ENCODE results near the gene ZNF511. TPM values are rescaled to one million over a fixed set of nuclear protein-coding genes. Genes with fewer than 3 reads are reported as not detected.

Gene ZNF511
- total and polyA plus RNA-seq, 5 experiments from 2014 or later, result 38.0 to 80.4 (median 75.9) TPM

DNA sequence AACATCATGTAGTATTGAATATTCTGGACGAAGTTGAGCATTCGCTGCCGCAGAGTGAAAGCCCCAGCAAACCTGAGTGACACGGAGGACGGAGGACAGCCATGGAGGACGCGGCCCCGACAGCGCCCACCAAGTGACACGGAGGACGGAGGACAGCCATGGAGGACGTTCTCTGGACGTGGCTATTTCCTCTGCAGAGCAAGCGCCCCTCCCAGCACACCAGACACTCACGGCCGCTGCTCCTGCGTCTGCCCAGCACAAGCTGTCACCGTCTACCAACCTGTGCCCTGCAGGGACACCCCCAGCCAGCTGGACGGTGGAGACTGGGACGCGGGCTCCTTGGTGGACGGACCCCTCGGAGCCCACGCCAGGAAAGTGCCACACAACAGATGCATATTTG lies 24.8 kb upstream of the ZNF511 start:
- no peaks in the 10 kb centered on the region for H3K9me3 Mint-ChIP-seq
- peak overlapping the region in 2 of 10 donors; percentile 29 to 47 for H3K27ac Mint-ChIP-seq
- POLR2A ChIA-PET, result no interaction called here
- ATAC-seq, result no peak
- no peak overlapping the region for H3K4me3 Mint-ChIP-seq
- no peaks in the 10 kb centered on the region for H3K27me3 Mint-ChIP-seq
- peaks cover 2 to 15% (median 8%) of the 10 kb centered on the region in 4 donors for H3K4me1 Mint-ChIP-seq
- no peak for DNase-seq
- H3K36me3 Mint-ChIP-seq, result peaks cover 13 to 64% (median 30%) of the 10 kb centered on the region in 3 donors

DNA sequence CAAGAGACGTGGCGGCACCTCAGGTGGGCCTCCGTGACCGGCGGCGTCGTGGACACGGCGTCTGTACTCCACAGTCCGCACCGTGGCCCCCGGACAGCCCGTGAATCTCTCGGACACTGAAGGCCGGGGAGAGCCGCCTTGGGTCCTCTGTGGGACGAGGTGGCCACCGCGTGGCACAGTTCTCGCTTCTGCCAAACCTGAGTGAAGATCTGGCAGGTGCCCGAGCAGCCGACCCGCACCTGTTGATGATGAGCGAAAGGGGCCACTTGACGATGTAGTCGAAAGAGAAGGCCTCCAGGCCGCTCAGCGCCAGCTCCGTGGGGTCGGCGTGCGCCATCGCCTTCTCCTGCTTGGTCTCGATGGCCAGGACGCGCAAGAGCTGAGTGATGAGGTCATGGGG lies 23.5 kb upstream of the ZNF511 start:
- Mint-ChIP-seq H3K4me1 (peaks cover 0 to 4% (median 2%) of the 10 kb centered on the region in 4 donors), H3K27me3 (no peaks in the 10 kb centered on the region), H3K9me3 (no peaks in the 10 kb centered on the region), H3K27ac (no peak overlapping the region), H3K36me3 (peaks cover 13 to 73% (median 32%) of the 10 kb centered on the region in 3 donors), H3K4me3 (no peak overlapping the region)
- POLR2A ChIA-PET, result no interaction called here
- DNase-seq, result no peak
- ATAC-seq, result no peak

- Mint-ChIP-seq H3K9me3 (no peaks in the 10 kb centered on the region), H3K27ac (peak overlapping the region in 2 of 10 donors; percentile 9 to 20), H3K4me3 (no peak overlapping the region), H3K27me3 (no peaks in the 10 kb centered on the region), H3K36me3 (peaks cover 13 to 79% (median 32%) of the 10 kb centered on the region in 3 donors), H3K4me1 (peaks cover 0 to 4% (median 1%) of the 10 kb centered on the region in 4 donors)
- ATAC-seq (no peak), DNase-seq (no peak)
- POLR2A ChIA-PET, result no interaction called here
Observed at GRCh38 chr10:133286366-133286765, 22.3 kb upstream of the ZNF511 start.

- peak overlapping the region in 1 of 10 donors; percentile 40 for H3K27ac Mint-ChIP-seq
- H3K4me1 Mint-ChIP-seq, result peaks cover 0 to 4% (median 0%) of the 10 kb centered on the region in 4 donors
- ATAC-seq (no peak), DNase-seq (no peak)
- H3K27me3 Mint-ChIP-seq, result no peaks in the 10 kb centered on the region
- H3K4me3 Mint-ChIP-seq, result no peak overlapping the region
- peaks cover 13 to 80% (median 30%) of the 10 kb centered on the region in 3 donors for H3K36me3 Mint-ChIP-seq
- POLR2A ChIA-PET, result no interaction called here
- no peaks in the 10 kb centered on the region for H3K9me3 Mint-ChIP-seq
Observed at GRCh38 chr10:133287832-133288500, 20.7 kb upstream of the ZNF511 start.

- H3K27ac Mint-ChIP-seq, result no peak overlapping the region
- ATAC-seq (no peak), DNase-seq (no peak)
- H3K9me3 Mint-ChIP-seq, result no peaks in the 10 kb centered on the region
- H3K4me3 Mint-ChIP-seq, result no peak overlapping the region
- peaks cover 13 to 76% (median 27%) of the 10 kb centered on the region in 3 donors for H3K36me3 Mint-ChIP-seq
- peaks cover 0 to 4% (median 0%) of the 10 kb centered on the region in 4 donors for H3K4me1 Mint-ChIP-seq
- POLR2A ChIA-PET, result no interaction called here
- H3K27me3 Mint-ChIP-seq, result no peaks in the 10 kb centered on the region
Observed at GRCh38 chr10:133289761-133290160, 19.0 kb upstream of the ZNF511 start.

DNA sequence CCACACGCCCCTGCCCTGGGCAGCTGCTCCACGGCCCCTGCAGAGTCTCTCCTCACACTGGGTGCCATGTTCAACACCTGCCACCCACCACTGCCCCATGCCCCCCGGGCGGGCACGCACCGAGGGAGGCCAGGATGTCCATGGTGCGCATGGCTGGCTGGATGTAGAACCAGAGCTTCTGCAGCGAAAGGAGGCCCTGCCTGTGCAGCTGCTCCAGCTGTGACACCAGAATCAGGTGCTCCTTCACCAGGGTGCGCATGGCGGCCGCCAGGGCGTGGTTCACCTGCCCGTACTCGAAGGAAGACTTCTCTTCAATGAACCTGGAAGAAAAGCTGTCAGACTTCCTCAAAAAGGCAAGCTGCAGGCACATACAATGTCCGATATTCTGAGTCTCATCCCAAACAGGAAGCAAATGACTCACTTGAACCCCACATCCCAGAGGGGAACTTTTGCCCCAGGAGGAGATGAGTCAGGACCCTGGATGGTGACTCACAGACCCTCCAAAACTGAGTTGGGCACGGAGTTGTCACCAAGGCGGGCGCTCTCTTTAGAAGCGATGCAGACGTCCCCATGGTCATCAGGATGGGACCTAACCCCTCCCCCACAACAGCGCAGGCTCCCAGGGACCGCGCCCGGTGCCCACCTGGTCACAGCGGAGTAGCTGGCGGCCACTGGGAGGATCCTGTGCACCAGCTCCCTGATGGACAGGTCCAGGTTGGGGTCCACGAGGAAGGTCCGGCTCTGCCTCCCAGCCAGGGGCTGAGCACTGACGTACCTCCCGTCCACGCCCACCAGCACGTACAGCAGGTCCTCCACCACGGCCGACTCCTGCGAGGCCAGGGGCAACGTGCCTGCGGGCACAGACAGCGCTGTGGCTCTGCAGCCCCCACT lies 15.6 kb upstream of the ZNF511 start:
- no peaks in the 10 kb centered on the region for H3K9me3 Mint-ChIP-seq
- POLR2A ChIA-PET, result no interaction called here
- peaks cover 0 to 71% (median 22%) of the 10 kb centered on the region in 3 donors for H3K36me3 Mint-ChIP-seq
- H3K27ac Mint-ChIP-seq, result no peak overlapping the region
- H3K4me3 Mint-ChIP-seq, result no peak overlapping the region
- H3K27me3 Mint-ChIP-seq, result no peaks in the 10 kb centered on the region
- ATAC-seq, result no peak
- peaks cover 0 to 3% (median 1%) of the 10 kb centered on the region in 4 donors for H3K4me1 Mint-ChIP-seq
- DNase-seq, result no peak

DNA sequence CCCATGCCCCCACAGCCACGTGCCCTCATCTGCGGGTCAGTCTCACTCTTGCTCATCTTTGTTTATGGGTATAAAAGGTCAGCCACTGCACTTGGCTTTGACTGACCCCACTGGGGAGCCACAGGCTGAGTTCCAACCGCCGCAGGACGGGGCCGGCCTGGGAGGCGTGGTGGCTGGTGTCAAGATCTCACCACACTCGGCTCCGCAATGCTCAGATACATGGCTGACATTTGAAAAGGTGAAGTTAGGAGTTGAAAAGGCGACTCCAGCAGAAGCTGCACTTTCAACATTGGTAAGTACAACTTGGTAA lies 14.9 kb upstream of the ZNF511 start:
- ATAC-seq (no peak), DNase-seq (no peak)
- Mint-ChIP-seq H3K4me1 (peaks cover 0 to 2% (median under 1%) of the 10 kb centered on the region in 4 donors), H3K9me3 (no peaks in the 10 kb centered on the region), H3K4me3 (no peak overlapping the region), H3K36me3 (peaks cover 3 to 75% (median 20%) of the 10 kb centered on the region in 3 donors), H3K27ac (no peak overlapping the region), H3K27me3 (no peaks in the 10 kb centered on the region)
- POLR2A ChIA-PET, result no interaction called here

DNA sequence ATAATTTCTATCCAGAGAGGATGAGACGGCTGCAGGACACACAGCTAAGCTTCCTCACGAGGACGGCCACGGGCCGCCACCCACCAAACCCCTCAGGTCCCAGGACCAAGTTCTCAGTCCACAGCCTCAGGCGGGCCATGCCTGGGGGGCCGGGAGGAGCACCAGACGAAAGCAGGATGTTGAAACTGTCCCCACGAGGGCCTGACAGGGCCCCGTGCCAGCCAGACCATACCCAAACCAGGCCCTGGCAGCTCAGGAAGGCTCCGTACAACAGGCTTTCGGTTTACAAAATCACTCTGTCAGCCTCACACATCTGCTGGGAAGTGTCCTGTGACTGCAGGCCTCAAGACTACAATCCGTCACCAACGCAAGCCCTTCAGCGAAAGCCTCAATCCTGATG lies 14.5 kb upstream of the ZNF511 start:
- no peaks in the 10 kb centered on the region for H3K9me3 Mint-ChIP-seq
- H3K4me3 Mint-ChIP-seq, result no peak overlapping the region
- ATAC-seq (no peak), DNase-seq (no peak)
- no peak overlapping the region for H3K27ac Mint-ChIP-seq
- H3K4me1 Mint-ChIP-seq, result peaks cover 0 to 2% (median 0%) of the 10 kb centered on the region in 4 donors
- no peaks in the 10 kb centered on the region for H3K27me3 Mint-ChIP-seq
- H3K36me3 Mint-ChIP-seq, result peaks cover 6 to 75% (median 18%) of the 10 kb centered on the region in 3 donors
- POLR2A ChIA-PET, result no interaction called here

DNA sequence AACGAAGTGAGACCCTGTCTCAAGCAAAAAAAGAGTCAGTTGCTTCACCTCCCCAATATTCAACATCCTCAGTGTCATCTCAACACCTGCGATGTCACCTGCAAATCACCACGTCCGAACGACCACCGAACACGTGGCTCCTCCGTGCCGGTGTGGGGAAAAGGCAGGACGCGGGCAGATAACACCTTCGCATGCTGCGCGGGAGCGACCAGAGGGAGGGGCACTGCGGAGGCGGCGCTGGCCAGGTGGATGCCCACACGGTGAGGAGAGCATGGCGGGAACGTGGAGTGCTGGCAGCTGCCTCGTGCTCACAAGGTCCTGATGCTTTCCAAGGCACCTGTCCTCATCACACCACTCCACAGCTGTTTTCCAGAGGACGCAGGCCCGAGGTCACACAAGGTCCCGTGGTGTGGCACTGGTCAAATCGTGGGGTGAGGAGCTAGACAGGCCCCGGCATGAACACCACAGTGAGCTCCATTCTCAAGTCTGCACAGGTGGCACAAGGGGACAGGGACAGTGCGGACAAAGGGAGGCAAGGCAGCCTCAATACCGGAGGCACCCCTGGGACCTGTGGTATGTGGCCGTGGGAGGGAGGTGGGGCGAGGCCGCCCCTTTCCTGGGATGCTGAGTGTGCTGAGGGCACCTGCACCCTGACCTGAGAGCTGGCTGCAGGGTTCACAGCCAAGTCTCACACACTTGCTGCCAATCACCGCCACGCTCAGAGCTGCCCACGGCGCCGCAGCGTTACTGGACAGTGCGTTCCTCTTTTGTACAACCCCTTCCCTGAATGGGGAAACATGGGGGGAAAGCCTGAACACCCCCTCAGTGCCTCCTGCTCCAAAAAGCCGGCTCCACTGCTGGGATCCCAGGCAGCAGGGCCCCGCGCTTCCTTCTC lies 13.0 kb upstream of the ZNF511 start:
- no peaks in the 10 kb centered on the region for H3K9me3 Mint-ChIP-seq
- H3K36me3 Mint-ChIP-seq, result peaks cover 6 to 77% (median 26%) of the 10 kb centered on the region in 3 donors
- peaks cover 0 to 5% (median 1%) of the 10 kb centered on the region in 4 donors for H3K4me1 Mint-ChIP-seq
- H3K4me3 Mint-ChIP-seq, result no peak overlapping the region
- H3K27ac Mint-ChIP-seq, result no peak overlapping the region
- DNase-seq, result no peak
- H3K27me3 Mint-ChIP-seq, result no peaks in the 10 kb centered on the region
- no peak for ATAC-seq
- POLR2A ChIA-PET, result no interaction called here

- Mint-ChIP-seq H3K4me1 (peaks cover 0 to 7% (median 1%) of the 10 kb centered on the region in 4 donors), H3K4me3 (no peak overlapping the region), H3K9me3 (no peaks in the 10 kb centered on the region), H3K36me3 (peaks cover 6 to 85% (median 28%) of the 10 kb centered on the region in 3 donors), H3K27me3 (no peaks in the 10 kb centered on the region), H3K27ac (peak overlapping the region in 1 of 10 donors; percentile 4)
- POLR2A ChIA-PET, result no interaction called here
- DNase-seq (no peak), ATAC-seq (no peak)
Observed at GRCh38 chr10:133297504-133297903, 11.2 kb upstream of the ZNF511 start.

- Mint-ChIP-seq H3K27me3 (no peaks in the 10 kb centered on the region), H3K27ac (peak overlapping the region in 1 of 10 donors; percentile 86), H3K36me3 (peaks cover 6 to 86% (median 30%) of the 10 kb centered on the region in 3 donors), H3K9me3 (no peaks in the 10 kb centered on the region), H3K4me3 (no peak overlapping the region), H3K4me1 (peaks cover under 1 to 11% (median 2%) of the 10 kb centered on the region in 4 donors)
- DNase-seq (peak in 1 of 10 donors; percentile 62), ATAC-seq (no peak)
- POLR2A ChIA-PET, result no interaction called here
Observed at GRCh38 chr10:133298466-133298865, 10.2 kb upstream of the ZNF511 start.

- Mint-ChIP-seq H3K36me3 (peaks cover 6 to 82% (median 25%) of the 10 kb centered on the region in 3 donors), H3K27me3 (no peaks in the 10 kb centered on the region), H3K9me3 (no peaks in the 10 kb centered on the region), H3K27ac (no peak overlapping the region), H3K4me3 (no peak overlapping the region), H3K4me1 (peaks cover 4 to 19% (median 8%) of the 10 kb centered on the region in 4 donors)
- POLR2A ChIA-PET, result no interaction called here
- peak in 1 of 10 donors; percentile 8 for DNase-seq
- no peak for ATAC-seq
Observed at GRCh38 chr10:133299224-133299623, 9.5 kb upstream of the ZNF511 start.

All from naive thymus-derived CD8-positive, alpha-beta T cell (primary cell).